Memory B cell (primary cell): ENCODE results near the gene CWC15.

Experiments
- ATAC-seq: fragments of 150-1000 bp; cut with Tn5 transposase; 2 replicates; pipeline ENCODE4 v1.10.0; 2021; ENCODE audit warnings: low read depth, mild to moderate bottlenecking, moderate library complexity
- DNase-seq, 2 donors: peaks; one replicate each; pipeline ENCODE4 v3.0.0; 2022; ENCODE audit warnings: low spot score in 2 of 2
- H3K27ac Mint-ChIP-seq: one replicate; pipeline ENCODE4 v1.8.0; 2022; ENCODE audit warnings: mild to moderate bottlenecking, moderate library complexity, mixed read lengths
- H3K27me3 Mint-ChIP-seq: one replicate; pipeline ENCODE4 v1.8.0; 2022; ENCODE audit warnings: mixed read lengths
- H3K36me3 Mint-ChIP-seq: one replicate; pipeline ENCODE4 v1.8.0; 2022; ENCODE audit warnings: mild to moderate bottlenecking, mixed read lengths
- H3K4me1 Mint-ChIP-seq: one replicate; pipeline ENCODE4 v1.8.0; 2022; ENCODE audit warnings: mixed read lengths
- H3K4me3 Mint-ChIP-seq: one replicate; pipeline ENCODE4 v1.8.0; 2022; ENCODE audit warnings: mild to moderate bottlenecking, moderate library complexity, mixed read lengths
- H3K9me3 Mint-ChIP-seq: one replicate; pipeline ENCODE4 v1.8.0; 2022; ENCODE audit warnings: mixed read lengths

Gene CWC15

DNA sequence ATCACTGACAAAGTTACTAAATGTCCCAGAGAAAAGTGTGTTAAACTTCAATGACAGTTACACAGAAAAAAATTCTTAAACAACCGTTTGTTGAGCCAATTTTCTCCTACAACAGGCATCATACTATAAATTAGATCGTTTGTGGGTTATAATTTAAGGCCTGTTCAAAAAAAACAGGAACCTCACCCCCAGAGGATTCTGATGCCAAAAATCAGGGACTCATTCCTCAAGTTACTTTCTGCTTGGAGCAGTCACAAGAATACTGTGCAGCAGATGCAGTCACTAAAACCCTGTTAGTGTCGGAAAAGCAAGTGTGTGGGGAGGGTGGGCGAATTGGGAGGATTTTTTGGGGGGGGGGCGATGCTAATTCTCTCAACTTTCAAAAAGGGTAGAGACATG lies 657 bp downstream of the CWC15 start:
- Mint-ChIP-seq H3K27ac (peak overlapping the region; percentile 94), H3K36me3 (peaks cover 22% of the 10 kb centered on the region), H3K4me1 (peaks cover 13% of the 10 kb centered on the region), H3K9me3 (peaks cover 4% of the 10 kb centered on the region), H3K27me3 (no peaks in the 10 kb centered on the region), H3K4me3 (peak overlapping the region; percentile 95)
- ATAC-seq (no peak), DNase-seq (no peak)

DNA sequence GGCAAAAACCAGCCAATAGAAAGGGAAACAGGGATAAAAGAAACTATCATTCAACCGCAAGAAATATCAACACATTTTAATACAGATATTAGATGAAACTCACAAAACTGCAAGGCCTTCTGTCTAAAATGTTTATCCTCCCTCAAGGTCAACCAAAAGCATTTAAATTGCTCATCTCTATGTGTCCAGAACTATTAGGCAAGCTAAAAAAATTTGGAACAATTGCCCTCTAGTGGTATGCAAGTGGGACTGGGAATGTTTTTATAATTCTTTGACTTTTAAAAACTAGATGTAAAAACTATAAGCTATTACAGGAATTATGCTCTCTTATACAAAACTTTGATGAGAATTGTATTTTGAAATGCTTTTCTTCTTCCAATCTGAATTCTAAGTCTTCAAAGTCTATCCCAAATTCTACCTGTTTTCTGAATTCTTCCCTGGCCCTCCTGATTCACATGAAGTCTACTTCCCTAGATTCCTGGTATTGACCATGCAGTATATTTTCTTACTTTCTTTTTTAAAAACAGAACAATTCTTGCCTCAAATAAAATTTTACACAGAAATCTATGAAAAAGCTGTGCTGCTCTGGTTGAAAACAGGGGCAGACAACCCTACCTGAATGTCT lies 4.9 kb downstream of the CWC15 start:
- Mint-ChIP-seq H3K4me1 (peaks cover 10% of the 10 kb centered on the region), H3K27ac (peak overlapping the region; percentile 9), H3K9me3 (no peaks in the 10 kb centered on the region), H3K4me3 (no peak overlapping the region), H3K36me3 (peaks cover 41% of the 10 kb centered on the region), H3K27me3 (no peaks in the 10 kb centered on the region)
- ATAC-seq = no peak
- DNase-seq = no peak

DNA sequence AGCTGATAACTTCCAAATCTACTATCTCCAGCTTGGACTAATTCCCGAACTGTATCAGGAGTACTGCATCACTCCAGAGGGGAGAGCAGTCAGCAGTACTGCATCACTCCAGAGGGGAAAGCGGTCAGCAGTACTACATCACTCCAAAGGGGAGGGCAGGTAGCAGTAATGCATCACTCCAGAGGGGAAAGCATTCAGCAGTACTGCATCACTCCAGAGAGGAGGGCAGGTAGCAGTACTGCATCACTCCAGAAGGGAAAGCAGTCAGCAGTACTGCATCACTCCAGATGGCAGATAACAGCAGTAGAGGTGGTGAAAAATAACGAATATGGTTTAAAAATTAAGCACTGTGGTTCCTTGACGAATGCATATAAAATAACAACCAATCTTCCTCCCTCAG lies 8.4 kb downstream of the CWC15 start:
- no peak overlapping the region for H3K27ac Mint-ChIP-seq
- DNase-seq = no peak
- H3K27me3 Mint-ChIP-seq = no peaks in the 10 kb centered on the region
- no peaks in the 10 kb centered on the region for H3K9me3 Mint-ChIP-seq
- H3K4me1 Mint-ChIP-seq = peaks cover 5% of the 10 kb centered on the region
- H3K36me3 Mint-ChIP-seq = peaks cover 45% of the 10 kb centered on the region
- H3K4me3 Mint-ChIP-seq = no peak overlapping the region
- no peak for ATAC-seq

DNA sequence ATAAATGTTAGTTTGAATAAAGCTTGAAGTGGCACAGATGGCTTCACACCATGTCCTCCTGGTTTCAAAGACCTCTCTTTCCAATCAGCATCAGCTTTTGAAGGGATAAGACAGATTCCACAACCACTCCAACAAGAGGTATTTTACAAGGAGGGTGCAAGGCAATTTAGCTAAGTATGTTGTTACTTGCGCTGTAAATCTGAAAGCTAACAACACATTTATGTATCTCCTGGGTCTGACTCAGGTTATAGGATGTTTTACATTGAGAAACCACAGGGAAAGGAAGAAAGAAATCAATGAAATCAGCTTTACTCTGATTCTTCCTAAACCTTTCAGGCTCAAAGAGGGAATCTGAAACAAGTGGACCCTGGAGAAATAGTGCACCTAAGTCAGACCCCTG lies 12.1 kb downstream of the CWC15 start:
- ATAC-seq (no peak), DNase-seq (no peak)
- Mint-ChIP-seq H3K36me3 (peaks cover 32% of the 10 kb centered on the region), H3K4me3 (no peak overlapping the region), H3K9me3 (no peaks in the 10 kb centered on the region), H3K27ac (no peak overlapping the region), H3K27me3 (no peaks in the 10 kb centered on the region), H3K4me1 (no peaks in the 10 kb centered on the region)

DNA sequence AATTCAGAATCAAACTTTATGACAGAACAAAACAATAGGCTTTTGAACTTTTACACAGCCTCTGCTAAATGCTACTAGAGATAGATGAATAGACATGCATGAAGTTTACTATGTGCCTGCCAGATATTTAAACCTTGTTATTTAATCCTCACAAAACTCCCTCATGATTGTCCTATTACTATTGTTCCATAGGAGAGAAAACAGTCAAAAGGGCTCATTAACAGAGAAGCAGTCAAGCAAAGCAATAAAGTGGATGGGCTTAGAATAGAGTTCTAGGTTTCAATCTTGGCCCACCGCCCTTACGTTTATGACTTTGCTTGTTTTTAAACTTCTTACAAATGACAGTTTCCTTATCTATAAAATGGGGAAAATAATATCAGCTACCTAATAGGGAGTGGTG lies 12.9 kb downstream of the CWC15 start:
- Mint-ChIP-seq H3K36me3 (peaks cover 30% of the 10 kb centered on the region), H3K4me3 (no peak overlapping the region), H3K27ac (no peak overlapping the region), H3K9me3 (no peaks in the 10 kb centered on the region), H3K27me3 (no peaks in the 10 kb centered on the region), H3K4me1 (no peaks in the 10 kb centered on the region)
- DNase-seq = no peak
- ATAC-seq = no peak

DNA sequence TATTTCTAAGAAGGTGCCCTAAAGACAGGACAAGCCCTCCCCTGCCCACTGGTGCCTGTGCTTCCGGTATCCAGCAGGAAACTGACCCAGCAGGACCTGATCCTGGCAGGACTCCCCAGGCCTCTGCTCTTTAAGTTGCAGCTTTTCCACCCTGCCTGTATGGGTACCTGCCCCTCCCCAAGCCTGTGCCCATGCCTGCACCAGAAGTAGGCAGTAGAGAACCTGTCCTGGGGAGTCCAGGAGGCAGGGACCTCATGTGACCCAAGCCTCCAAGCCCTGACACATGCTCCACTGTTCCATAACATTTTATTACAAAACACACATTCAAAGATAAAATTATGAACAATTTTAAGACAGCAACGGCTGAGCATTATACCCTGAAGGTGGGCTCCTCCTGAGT lies 14.2 kb downstream of the CWC15 start:
- DNase-seq (no peak), ATAC-seq (no peak)
- Mint-ChIP-seq H3K27me3 (no peaks in the 10 kb centered on the region), H3K36me3 (peaks cover 19% of the 10 kb centered on the region), H3K4me1 (no peaks in the 10 kb centered on the region), H3K4me3 (no peak overlapping the region), H3K9me3 (no peaks in the 10 kb centered on the region), H3K27ac (no peak overlapping the region)

DNA sequence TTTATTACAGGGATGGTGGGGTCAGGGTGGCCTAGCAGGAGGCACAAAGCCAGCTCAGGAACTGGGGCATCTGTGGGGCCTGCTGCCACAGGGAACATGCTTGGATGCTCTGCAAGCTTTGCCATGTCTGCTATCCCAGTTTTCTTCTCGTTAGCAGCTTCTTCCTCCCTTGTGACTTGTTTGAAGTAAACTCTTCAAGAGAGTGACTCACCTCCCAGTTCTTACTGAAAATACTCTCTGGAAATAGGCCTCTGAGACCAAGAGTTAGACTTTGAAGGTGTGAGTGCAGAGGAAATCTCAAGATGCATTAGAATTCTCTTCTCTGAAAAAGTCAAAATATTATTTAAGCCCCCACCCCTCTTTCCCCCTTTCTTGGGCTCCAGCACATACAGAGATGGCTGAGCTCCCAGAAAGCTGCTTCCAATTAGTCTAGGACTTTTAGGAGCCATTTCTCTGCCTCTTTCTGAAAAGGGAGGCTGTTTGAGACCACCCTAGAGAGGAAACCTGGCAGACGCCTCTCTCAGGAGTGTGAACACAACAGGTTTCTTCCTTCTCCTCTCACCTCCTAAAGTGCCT lies 15.1 kb downstream of the CWC15 start:
- no peak for DNase-seq
- Mint-ChIP-seq H3K4me3 (no peak overlapping the region), H3K4me1 (no peaks in the 10 kb centered on the region), H3K27ac (no peak overlapping the region), H3K9me3 (no peaks in the 10 kb centered on the region), H3K36me3 (peaks cover 12% of the 10 kb centered on the region), H3K27me3 (peaks cover 1% of the 10 kb centered on the region)
- no peak for ATAC-seq

DNA sequence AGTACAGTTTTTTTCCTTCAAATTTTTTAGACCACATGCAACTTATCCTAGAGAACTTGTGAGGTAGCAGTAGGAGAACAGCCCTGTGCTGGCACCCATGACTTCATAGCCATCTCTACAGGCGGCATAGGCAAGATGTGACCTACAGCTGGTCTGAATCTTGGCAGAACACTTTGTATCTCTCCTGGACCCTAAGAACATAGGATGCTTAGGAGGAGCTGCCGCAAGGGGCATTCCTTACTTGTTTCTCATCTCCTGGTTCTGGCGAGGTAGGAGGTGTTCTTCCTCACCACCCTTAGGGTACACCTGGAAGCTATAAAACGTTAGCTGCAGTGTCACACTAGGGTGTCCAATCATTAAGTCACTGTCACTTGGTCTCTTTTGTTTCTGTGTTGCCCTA lies 16.4 kb downstream of the CWC15 start:
- H3K4me3 Mint-ChIP-seq = no peak overlapping the region
- H3K36me3 Mint-ChIP-seq = peaks cover 10% of the 10 kb centered on the region
- peaks cover 1% of the 10 kb centered on the region for H3K27me3 Mint-ChIP-seq
- H3K27ac Mint-ChIP-seq = peak overlapping the region; percentile 26
- H3K9me3 Mint-ChIP-seq = no peaks in the 10 kb centered on the region
- ATAC-seq = no peak
- DNase-seq = no peak
- no peaks in the 10 kb centered on the region for H3K4me1 Mint-ChIP-seq

DNA sequence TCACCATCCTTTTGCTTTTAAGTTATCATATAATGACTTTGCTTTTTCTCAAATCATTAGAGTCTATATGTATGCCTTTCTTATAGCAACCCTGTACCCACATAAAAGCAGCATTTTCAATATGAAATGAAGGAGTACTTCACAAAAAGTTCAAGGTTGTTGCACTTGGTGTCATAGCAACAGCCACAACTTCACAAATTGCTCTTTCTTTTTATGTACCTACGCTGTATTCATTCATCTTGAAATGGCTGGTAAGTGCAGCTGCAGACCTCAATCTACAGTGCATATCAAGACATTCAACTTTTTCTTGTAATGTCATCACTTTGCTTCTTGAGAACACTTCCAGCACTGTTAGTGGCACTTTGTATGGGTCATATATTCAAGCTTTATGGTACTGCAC lies 18.6 kb downstream of the CWC15 start:
- DNase-seq (no peak), ATAC-seq (no peak)
- Mint-ChIP-seq H3K36me3 (peaks cover 3% of the 10 kb centered on the region), H3K9me3 (no peaks in the 10 kb centered on the region), H3K4me1 (no peaks in the 10 kb centered on the region), H3K27ac (no peak overlapping the region), H3K4me3 (no peak overlapping the region), H3K27me3 (peaks cover 4% of the 10 kb centered on the region)

DNA sequence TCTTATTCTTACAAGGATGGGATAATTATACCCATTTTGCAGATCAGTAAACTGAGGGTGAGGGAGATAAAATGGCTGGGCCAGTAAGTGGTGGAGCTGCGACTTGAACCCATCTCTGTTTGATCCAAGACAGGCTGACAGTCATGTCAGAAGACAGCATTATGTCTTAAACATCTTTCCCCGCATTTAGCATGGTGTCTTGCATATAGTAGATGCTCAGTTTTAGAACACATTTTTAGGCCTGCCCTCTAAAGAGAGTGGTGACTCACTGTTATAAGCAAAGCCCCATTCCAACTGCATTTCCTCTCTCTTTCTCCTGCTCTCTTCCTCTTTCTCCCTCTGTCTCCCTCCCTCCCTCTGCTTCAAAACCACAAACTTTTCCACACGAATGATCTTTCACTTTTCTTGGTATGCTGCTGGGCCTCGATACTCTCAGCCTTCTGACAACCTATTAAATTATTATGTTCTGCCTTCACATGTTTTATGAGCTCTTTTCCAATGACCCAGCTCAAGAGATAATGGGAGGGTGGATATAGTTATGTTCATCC lies 25.2 kb downstream of the CWC15 start:
- peaks cover 9% of the 10 kb centered on the region for H3K27me3 Mint-ChIP-seq
- no peak for ATAC-seq
- no peak overlapping the region for H3K4me3 Mint-ChIP-seq
- H3K4me1 Mint-ChIP-seq = peaks cover 8% of the 10 kb centered on the region
- H3K9me3 Mint-ChIP-seq = peaks cover 2% of the 10 kb centered on the region
- H3K27ac Mint-ChIP-seq = no peak overlapping the region
- DNase-seq = no peak
- H3K36me3 Mint-ChIP-seq = peaks cover 2% of the 10 kb centered on the region

DNA sequence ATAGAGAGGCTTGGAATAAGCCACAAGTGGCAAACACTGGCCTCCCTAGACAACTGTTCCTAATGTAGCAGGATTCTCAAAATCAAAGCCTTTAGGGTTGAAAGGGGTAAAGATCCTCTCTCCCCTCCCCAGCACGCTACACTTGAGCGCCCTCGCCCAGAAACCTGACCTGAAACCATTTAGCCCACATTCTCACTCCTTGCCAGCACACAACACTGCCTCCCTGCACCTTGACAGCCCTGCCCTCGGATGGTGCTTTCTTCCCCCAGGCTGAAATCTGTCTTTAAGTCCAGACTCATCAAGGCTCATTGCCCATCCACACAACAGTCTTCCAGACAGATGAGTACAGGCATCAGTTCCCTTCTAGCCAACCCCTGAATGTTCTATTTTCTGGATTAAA lies 26.5 kb downstream of the CWC15 start:
- Mint-ChIP-seq H3K27ac (no peak overlapping the region), H3K36me3 (peaks cover 2% of the 10 kb centered on the region), H3K27me3 (peaks cover 11% of the 10 kb centered on the region), H3K9me3 (peaks cover 2% of the 10 kb centered on the region), H3K4me1 (peaks cover 8% of the 10 kb centered on the region), H3K4me3 (no peak overlapping the region)
- DNase-seq (no peak), ATAC-seq (no peak)

DNA sequence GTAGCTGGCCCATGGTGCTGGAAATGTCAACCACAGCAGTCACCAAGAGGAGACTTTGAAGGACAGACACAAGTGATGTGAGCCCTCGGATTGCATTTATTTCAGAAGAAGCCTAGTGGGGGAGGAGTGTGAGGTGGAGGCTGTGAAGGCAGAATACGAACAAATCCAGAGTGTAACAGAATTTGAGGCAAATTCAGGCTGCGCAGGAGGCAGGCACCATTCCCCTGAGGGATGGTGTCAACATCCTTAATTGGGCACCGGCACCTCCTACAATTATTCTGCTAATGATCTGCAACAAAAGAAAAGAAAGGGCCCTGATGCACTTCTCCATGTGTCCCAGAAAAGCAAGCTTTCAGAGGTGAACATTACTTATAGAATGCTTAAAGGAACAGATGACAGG lies 32.2 kb downstream of the CWC15 start:
- Mint-ChIP-seq H3K9me3 (peaks cover 2% of the 10 kb centered on the region), H3K27me3 (peaks cover 12% of the 10 kb centered on the region), H3K27ac (no peak overlapping the region), H3K4me1 (no peaks in the 10 kb centered on the region), H3K36me3 (peaks cover 2% of the 10 kb centered on the region), H3K4me3 (no peak overlapping the region)
- DNase-seq (no peak), ATAC-seq (no peak)

DNA sequence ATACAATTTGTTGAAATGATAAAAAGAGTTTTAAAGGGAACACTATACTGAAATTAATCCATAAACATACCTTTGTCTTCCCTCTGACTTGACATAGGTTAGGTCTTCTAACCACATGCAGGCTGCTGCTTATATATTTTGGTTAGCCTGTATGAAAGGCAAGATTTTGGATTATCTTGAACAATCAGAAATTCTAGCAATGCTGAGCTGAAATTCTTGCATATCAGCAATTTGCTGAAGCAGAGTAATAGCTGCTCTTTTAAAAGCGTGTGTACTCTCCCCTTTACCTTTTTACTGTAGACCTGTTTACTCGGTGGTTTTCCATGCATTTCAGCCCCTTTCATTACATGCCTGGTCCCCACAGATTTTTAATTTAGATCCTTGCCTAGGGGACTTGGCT lies 34.0 kb downstream of the CWC15 start:
- peaks cover 2% of the 10 kb centered on the region for H3K36me3 Mint-ChIP-seq

DNA sequence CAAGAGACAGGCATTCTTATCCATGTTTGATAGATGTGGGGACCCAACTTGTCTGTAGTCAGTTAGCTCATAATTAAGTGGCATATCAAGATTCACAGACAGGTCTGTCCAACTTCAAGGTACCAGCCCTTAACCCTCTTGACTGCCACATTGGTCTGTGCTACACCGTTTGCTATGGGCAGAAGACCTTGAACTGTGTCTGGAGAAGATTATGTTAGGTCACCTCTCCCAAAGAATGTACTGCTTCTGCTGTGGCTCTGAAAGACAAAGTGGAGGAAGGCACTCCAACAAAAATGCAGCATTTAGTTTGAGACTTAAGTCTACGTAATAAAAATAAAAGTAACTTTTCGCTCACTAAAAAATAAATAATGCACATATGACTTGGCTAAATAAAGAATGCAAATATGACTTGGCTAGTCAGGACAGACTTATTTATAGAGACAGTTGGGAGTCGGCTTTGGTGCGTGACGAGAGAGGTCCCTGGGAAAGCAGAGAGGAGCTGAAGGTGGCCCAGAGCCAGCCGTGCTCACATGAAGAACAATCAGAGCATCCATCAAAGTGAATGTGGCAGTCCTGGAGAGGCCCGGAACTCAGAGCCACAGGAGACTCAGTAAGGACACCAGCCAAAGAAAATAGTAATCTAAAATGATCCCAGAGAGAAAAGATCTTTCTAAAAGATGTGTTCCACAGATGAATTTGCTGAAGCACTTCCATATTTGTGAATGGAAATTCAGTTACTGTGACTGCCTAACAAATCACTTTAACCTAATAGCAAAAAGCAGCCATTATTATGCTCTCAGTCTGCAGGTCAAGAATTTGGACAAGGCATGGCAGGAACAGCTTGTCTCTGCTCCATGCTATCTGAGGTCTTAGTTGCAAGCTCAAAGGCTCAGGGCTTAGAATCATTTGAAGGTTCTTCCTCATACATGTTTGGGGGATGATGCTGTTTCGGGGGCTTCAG lies 35.0 kb downstream of the CWC15 start:
- H3K9me3 Mint-ChIP-seq = peaks cover under 1% of the 10 kb centered on the region
- DNase-seq = no peak
- no peak for ATAC-seq
- H3K36me3 Mint-ChIP-seq = peaks cover under 1% of the 10 kb centered on the region
- no peaks in the 10 kb centered on the region for H3K4me1 Mint-ChIP-seq
- peaks cover 9% of the 10 kb centered on the region for H3K27me3 Mint-ChIP-seq
- H3K27ac Mint-ChIP-seq = no peak overlapping the region
- no peak overlapping the region for H3K4me3 Mint-ChIP-seq

More for the DNA sequence above, 34.0 kb downstream of the CWC15 start:
- no peak for DNase-seq
- H3K27me3 Mint-ChIP-seq = peaks cover 10% of the 10 kb centered on the region
- H3K27ac Mint-ChIP-seq = no peak overlapping the region
- H3K4me3 Mint-ChIP-seq = no peak overlapping the region
- no peaks in the 10 kb centered on the region for H3K4me1 Mint-ChIP-seq
- H3K9me3 Mint-ChIP-seq = peaks cover 2% of the 10 kb centered on the region
- no peak for ATAC-seq
